ENCODE data around the gene ELOVL5. TPM values are rescaled to one million over a fixed set of nuclear protein-coding genes. Genes with fewer than 3 reads are reported as not detected.

Gene ELOVL5
- total and polyA plus RNA-seq, 4 donors, result 22.1 to 77.8 (median 57.8) TPM

GRCh38 chr6:53359095-53359842 is 10.5 kb upstream of the ELOVL5 start (continued):
- no peak for TF ChIP-seq ZBTB33 (IDR thresholded peaks at IDR 0.05)
- peak; percentile 23 to 37 for TF ChIP-seq HNF4A (conservative IDR thresholded peaks at IDR 0.05)
- TF ChIP-seq SP1 (IDR thresholded peaks at IDR 0.05), result peak; percentile 82

- 19% methylated on average over 17 of the region's 17 CpGs for WGBS
- peak overlapping the region; percentile 91 to 94 for H3K27ac ChIP-seq (ENCODE audit: low read depth in 1 of 2, low read length in 2 of 2)
- H3K4me1 ChIP-seq (ENCODE audit: control insufficient read depth in 4 of 4, insufficient read depth in 4 of 4, low read length in 3 of 4), result peaks cover 1 to 21% (median 10%) of the 10 kb centered on the region in 4 donors
- no peak for DNase-seq (ENCODE audit: low spot score)
- H3K4me3 ChIP-seq (ENCODE audit: low read depth in 1 of 3, low read length in 3 of 3), result peak overlapping the region; percentile 3 to 70 (median 49)
- TF ChIP-seq REST (IDR thresholded peaks at IDR 0.05), result no peak
- no peak for TF ChIP-seq TAF1 (conservative IDR thresholded peaks at IDR 0.05)
- H3K9ac ChIP-seq (ENCODE audit: low read depth in 1 of 2, low read length in 2 of 2), result peak overlapping the region; percentile 66 to 69
- no peaks in the 10 kb centered on the region for H3K27me3 ChIP-seq (ENCODE audit: control insufficient read depth in 4 of 4, insufficient read depth in 4 of 4, low read length in 3 of 4)
- no peaks in the 10 kb centered on the region for H3K36me3 ChIP-seq (ENCODE audit: control insufficient read depth in 4 of 4, insufficient read depth in 3 of 4, low read depth in 1 of 4, low read length in 3 of 4)
- H3K9me3 ChIP-seq (ENCODE audit: control insufficient read depth in 4 of 4, low read length in 3 of 4), result no peaks in the 10 kb centered on the region
These were observed 9.8 kb upstream of the ELOVL5 start for GRCh38 chr6:53358440-53359094.

- Histone ChIP-seq H3K36me3 (ENCODE audit: control insufficient read depth in 4 of 4, insufficient read depth in 3 of 4, low read depth in 1 of 4, low read length in 3 of 4) (no peaks in the 10 kb centered on the region), H3K4me3 (ENCODE audit: low read depth in 1 of 3, low read length in 3 of 3) (no peak overlapping the region), H3K9me3 (ENCODE audit: control insufficient read depth in 4 of 4, low read length in 3 of 4) (no peaks in the 10 kb centered on the region), H3K9ac (ENCODE audit: low read depth in 1 of 2, low read length in 2 of 2) (no peak overlapping the region), H3K27ac (ENCODE audit: low read depth in 1 of 2, low read length in 2 of 2) (no peak overlapping the region), H3K4me1 (ENCODE audit: control insufficient read depth in 4 of 4, insufficient read depth in 4 of 4, low read length in 3 of 4) (peaks cover 1 to 21% (median 10%) of the 10 kb centered on the region in 4 donors), H3K27me3 (ENCODE audit: control insufficient read depth in 4 of 4, insufficient read depth in 4 of 4, low read length in 3 of 4) (no peaks in the 10 kb centered on the region)
- WGBS, result 79% methylated on average over 7 of the region's 7 CpGs
- no peak for DNase-seq (ENCODE audit: low spot score)
- TF ChIP-seq HNF4A (conservative IDR thresholded peaks at IDR 0.05) (no peak), FOXA2 (IDR thresholded peaks at IDR 0.05) (no peak), GABPA (IDR thresholded peaks at IDR 0.05 in 1 of 2, conservative IDR thresholded peaks at IDR 0.05 in 1 of 2) (no peak), CTCF (IDR thresholded peaks at IDR 0.05; ENCODE audit: low read depth, low read length, missing input control) (no peak), HNF4G (IDR thresholded peaks at IDR 0.05) (no peak), TAF1 (conservative IDR thresholded peaks at IDR 0.05) (no peak), EGR1 (IDR thresholded peaks at IDR 0.05; ENCODE audit: low read depth in 2 of 2) (no peak), JUND (IDR thresholded peaks at IDR 0.05) (no peak), YY1 (IDR thresholded peaks at IDR 0.05) (no peak), MAX (IDR thresholded peaks at IDR 0.05) (no peak), FOXA1 (IDR thresholded peaks at IDR 0.05) (no peak), REST (IDR thresholded peaks at IDR 0.05) (no peak), RXRA (IDR thresholded peaks at IDR 0.05) (no peak)
These were observed 9.0 kb upstream of the ELOVL5 start for GRCh38 chr6:53357576-53358360.
